NCI-H2107 treated with DMSO at 0.1 percent for 48 hours (cell line): ENCODE measurements around the gene PYM1.

Experiments
- DNase-seq: peaks from one replicate; lab custom pipeline; 2025; ENCODE audit not compliant: unreplicated experiment; lab: John Stamatoyannopoulos, UW

The PYM1 gene

DNA sequence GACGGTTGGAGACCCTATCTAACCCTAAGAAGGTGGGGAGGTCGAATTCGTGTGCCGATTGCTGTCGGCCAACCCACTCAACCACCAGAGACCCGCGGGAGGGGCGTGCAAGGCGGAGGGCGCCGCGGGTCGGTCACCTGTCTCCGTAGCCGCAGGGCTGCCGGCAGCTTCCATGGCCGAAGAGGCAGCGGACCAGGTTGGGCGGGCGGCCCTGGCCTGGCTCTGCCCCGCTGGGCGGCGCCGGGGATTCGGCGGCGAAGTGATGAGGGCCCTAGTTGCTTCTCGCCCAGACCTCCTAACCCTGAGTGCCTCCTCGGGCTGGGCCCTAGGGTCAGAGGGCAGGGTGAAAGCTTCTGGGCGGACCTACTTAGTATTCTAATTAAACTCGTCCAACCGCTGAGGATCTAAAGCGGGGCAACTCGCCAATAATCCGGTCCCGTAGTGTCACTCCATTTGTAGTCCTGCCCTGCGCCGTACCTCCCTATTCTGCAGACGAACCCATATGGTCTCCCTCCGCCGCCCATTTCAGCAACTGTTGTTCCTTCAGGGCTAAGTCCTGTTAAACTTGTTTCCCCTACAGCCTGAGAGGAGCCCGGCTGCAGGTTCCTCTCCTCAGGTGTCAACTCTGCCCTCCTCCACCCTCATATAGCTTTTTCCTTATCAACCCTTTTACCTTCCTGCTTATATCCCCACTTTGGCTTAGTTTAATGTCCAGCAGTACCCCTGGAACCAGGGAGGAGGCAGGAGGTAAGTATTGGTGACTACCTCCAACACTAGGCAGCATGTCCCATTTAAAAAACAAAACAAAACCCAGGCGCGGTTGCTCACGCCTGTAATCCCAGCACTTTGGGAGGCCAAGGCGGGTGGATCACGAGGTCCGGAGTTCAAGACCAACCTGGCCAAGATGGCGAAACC lies at the start of gene PYM1:
TSS of gene PYM1 (minus strand) at position 307 of the 915 bp plus-strand sequence. CDS start at position 174, 133 bp downstream.
- DNase-seq, result peak; percentile 28

DNA sequence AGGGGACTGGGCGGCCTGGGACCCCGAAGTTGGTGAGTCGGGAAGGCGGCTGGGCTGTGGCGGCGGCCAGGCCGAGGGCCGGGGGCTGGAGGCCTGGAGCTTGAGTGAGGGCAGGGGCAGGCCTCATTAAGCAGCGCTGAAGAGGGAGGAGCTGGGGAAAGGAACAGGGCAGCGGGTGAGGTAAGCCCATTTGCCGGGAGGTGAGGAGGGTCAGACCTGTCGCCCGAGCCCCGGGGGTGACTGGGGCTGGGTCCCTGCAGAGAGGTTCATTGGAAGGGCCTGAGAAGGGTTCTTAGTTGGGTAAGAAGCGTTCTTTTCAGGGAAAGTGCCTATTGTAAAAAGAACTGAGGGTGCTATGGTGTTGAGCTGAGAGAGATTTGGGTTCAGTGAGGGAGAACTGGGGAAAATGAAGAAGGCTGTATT lies 46.6 kb upstream of the PYM1 start:
- DNase-seq, result no peak

DNA sequence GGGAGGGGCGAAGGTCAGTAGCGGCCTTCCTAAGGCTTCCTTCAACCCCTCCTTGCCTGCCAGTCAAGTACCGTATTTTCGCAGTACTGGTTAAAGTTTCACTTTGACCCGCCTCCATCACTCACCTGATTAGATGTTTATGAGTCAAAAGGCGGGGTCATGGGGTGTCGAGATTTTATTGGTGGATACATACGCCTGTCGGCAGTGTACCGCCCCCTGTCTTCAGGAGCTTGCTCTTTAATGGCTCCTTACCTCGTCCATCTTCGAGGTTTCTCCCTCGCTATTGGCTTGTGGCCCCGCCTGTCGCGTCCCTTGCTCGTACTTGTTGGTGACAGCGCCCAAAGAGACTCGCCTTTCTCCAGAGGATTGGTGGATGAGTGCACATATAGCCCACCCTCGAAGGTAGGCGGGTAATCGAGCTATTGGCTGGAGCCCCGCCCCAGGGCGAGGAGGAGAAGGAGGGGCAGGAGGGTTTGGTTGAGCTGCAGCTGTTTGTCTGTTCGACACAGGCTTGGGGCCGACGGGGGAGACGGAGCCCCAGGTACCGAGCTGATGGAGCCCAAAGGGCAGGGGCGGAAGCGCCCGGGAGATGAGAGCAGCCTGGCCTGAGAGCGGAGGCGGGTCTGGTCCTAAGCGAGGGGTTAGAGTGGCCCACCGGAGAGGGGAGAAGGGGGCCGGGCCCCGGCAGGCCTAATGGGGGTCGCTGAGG lies 46.1 kb upstream of the PYM1 start, which contains the start of gene RAB5B:
TSS of gene RAB5B (plus strand) at position 480 of the 709 bp plus-strand sequence. CDS start 12,883 bp downstream, outside the sequence.
- DNase-seq, result peak; percentile 99

DNA sequence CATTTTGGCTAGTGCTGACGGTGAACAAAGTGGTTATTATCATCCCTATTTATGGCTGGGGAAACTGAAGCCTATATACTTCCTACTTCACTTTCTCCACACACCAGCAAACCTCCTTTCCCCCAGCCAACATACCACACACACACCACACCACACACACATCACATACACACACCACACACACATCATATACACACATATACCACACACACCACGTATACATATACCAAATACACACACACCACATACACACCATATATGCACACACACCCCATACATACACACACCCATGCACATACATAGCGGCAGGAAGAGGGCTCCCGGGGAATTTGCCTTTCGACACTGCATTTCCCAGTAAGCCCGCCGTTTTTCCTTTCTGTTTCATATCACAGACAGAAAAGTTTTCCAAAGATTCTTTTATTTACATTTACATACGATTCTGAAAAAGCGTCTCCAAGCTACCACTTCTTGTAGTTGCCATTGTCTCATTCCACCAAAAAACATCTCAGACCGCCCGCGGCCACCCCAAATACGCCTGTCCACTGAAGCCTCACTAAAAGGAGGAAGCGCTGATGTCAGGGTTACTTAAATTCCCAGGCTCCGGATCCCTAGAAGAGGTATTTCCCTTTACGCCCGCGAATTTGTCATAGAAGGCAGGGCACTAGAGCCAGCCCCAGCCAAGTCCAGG lies 45.4 kb upstream of the PYM1 start:
- DNase-seq, result peak; percentile 62

DNA sequence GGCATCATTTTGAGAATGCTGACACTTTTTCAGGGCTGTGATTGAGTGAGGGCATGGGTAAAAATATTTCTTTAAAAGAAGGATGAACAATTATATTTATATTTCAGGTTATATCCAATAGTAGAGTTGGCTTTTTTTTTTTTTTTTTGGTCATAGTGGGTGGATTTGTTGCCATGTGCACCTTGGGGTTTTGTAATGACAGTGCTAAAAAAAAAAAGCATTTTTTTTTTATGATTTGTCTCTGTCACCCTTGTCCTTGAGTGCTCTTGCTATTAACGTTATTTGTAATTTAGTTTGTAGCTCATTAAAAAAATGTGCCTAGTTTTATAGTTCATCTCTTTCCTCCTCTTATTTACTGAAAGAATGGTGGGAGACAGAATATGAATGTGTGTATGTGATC lies 44.8 kb upstream of the PYM1 start:
- no peak for DNase-seq

DNA sequence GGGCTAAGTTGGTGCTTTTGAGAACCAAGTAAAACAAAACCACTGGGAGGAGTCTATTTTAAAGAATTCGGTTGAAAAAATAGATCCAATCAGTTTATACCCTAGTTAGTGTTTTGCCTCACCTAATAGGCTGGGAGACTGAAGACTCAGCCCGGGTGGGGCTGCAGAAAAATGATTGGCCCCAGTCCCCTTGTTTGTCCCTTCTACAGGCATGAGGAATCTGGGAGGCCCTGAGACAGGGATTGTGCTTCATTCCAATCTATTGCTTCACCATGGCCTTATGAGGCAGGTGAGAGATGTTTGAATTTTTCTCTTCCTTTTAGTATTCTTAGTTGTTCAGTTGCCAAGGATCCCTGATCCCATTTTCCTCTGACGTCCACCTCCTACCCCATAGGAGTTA lies 44.3 kb upstream of the PYM1 start:
- DNase-seq, result no peak

DNA sequence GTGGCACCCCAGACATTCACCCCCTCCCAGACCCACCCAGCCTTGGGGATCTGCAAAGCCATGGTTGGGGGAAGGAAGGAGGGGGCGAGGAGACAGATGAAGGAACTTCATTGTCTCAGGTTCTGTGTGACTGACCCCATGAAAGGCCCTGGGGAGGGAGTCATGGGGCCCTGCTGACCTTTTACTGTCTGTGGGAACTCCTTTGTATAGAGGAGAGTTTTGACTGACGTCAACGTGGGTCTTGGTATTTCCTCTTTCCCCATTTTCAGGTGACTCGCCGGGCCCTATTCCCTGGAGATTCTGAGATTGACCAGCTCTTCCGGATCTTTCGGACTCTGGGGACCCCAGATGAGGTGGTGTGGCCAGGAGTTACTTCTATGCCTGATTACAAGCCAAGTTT lies 43.1 kb upstream of the PYM1 start:
- no peak for DNase-seq

DNA sequence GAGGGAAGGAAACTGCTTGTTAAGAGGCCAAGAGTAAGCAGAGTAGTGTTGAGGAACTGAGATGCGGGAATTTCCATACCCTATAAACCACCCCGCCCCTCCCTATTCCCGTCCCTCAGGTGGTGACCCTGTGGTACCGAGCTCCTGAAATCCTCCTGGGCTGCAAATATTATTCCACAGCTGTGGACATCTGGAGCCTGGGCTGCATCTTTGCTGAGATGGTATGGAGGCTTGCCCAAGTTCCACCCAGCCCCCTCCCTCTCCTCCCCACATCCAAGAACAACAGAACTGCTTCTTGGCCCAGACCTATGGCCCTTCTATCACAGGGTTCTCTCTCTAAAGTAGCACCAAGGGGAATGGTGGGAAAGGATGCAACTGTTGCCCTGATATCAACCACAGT lies 41.7 kb upstream of the PYM1 start:
- no peak for DNase-seq

DNA sequence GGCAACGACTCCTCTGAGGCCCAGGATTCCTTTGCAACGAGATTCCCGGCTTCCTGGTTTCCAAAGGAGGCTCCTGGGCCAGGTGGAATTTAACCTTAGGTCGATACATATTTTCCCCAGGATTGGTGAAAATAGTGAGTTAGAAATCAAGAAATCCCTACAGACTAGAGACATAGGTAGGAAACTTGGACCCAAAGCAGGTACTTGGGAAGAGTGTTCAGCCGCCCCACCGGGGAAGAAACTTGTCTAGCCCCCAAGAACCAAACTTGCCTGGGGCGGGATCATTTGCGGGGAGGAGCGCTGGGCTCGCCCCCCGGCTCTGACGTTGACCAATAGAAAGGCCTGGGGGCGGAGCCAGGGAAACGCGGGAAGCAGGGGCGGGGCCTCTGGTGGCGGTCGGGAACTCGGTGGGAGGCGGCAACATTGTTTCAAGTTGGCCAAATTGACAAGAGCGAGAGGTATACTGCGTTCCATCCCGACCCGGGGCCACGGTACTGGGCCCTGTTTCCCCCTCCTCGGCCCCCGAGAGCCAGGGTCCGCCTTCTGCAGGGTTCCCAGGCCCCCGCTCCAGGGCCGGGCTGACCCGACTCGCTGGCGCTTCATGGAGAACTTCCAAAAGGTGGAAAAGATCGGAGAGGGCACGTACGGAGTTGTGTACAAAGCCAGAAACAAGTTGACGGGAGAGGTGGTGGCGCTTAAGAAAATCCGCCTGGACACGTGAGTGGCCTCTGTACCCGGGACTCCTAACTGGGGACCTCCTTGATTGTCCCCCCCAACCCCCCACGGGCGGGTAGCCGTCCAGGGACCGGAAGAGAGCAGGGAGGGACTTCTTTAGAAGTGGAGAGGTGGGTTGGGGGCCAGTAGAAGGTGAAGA lies 39.0 kb upstream of the PYM1 start, which contains the start of gene CDK2:
TSS of gene CDK2 (plus strand) at position 423 of the 874 bp plus-strand sequence. CDS start at position 602, 179 bp downstream.
- DNase-seq, result peak; percentile 64

DNA sequence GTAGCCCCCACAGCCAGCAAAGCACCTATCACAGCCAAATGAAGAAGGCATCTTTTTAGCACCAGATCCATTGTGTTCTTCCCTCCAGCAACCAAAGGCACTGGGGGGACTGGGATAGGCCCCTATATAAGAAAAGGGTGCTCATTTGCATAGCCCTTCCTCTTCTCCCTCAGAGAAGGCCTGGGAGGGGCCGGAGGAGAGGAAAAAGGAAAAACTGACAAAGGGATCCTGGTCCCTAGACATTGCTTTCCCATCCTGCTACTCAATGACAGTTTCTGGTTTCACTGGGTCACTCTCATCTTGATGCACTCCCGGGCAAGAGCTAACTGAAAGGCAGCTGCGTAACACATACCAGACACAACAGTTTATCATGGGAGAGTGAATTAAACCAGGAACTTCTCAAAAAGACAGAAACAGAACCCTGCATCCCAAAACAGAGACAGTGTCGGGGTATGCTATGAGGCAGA lies 38.3 kb upstream of the PYM1 start, which contains the start of gene PMEL:
TSS of gene PMEL (minus strand) at position 102 of the 467 bp plus-strand sequence. CDS start at position 71, 31 bp downstream.
- DNase-seq, result no peak

DNA sequence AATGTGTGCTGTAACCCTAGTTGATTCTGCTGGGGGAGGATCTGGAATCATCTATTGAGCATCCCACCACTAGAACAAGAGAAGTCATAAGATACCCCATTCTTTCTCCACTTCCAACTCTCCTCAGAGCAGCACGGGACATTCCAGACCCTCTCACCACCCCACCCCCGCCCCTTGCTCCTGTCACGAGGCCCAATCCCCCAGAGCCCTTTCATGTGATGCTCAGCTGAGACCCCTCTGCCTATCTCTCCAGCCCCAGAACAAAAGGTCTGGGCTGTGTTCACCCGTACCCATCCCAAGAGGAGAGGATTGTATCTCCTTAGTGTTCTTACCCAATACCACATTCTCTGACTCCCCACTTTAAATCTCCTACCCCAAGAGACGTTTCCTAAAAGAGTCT lies 37.5 kb upstream of the PYM1 start:
- no peak for DNase-seq

DNA sequence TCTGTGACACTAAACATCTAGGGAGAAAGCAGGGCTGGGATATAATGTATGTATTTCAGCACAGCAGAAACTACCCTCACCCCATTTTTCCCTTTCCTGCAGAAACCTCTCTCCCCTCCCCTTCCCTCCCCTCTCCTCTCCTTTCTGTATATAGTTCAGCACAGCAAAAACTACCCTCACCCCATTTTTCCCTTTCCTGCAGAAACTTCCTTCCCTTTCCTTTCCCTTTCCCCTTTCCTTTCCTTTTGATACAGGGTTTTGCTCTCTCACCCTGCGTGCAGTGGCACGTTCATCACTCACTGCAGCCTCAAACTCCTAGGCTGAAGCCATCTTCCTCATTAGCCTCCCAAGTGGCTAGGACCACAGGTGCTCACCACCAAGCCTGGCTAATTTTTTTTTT lies 36.1 kb upstream of the PYM1 start:
- DNase-seq, result no peak

DNA sequence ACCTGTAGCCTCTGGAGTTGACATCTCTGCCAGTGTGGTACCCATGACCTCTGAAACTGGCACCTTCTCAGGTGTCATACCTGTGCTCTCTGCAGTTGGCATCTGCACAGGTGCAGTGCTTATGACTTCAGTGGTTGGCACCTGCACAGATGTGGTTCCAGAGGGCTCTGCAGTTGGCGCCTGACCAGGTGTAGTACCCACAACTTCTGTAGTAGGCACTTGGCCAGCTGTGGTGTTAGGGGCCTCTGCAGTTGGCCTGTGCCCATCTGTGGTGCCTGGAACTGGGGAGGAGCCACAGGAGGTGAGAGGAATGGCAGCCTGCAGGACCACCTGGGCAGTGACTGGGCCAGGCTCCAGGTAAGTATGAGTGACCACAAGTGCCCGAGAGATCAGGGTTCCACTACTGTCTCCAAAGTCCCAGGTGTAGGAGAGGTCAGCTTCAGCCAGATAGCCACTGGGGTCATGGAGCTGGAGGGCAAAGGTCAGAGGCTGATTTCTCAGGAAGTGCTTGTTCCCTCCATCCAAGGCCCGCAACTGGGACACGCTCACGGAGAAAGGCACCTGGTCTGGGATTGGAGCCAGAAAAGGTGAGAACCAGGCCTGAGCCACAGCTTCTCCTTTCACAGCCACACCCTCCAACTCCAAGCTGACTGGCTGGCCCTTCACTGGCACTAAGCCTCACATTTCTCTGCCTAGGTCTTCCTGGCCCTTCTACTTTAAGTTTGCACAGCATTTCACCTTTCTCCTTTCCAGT lies 29.6 kb upstream of the PYM1 start:
- no peak for DNase-seq

DNA sequence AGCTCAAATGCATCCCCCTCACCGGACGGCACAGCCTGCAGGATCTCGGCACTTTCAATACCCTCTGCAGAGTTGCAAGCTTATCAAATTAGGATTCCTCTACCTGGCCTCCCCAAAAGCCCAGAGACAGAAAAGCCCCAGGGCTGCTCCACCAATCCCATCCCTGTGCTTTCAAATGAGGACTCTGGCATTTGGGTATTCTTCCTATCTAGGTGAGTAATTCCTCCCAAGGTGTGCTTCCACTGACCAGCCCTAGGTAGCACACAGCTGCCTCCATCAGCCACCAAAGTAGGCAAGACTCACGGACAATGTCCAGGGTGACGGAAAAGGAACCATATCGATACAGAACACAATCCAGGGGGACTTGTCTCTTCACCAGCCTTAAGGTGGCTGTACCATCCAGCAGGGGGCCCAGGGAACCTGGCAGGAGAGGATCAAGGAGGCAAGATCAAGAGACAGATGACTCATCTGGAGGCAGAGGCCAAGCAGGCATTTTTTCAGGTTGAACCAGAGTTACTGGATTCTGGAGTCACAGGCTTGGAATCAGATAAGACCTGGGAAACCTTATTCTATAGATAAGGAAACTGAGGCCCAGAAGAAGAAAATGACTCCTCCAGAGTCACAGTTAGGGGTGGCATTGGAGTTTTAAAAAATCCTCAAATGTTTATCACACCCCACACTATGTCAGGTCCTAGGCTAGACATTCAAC lies 28.3 kb upstream of the PYM1 start:
- DNase-seq, result no peak

DNA sequence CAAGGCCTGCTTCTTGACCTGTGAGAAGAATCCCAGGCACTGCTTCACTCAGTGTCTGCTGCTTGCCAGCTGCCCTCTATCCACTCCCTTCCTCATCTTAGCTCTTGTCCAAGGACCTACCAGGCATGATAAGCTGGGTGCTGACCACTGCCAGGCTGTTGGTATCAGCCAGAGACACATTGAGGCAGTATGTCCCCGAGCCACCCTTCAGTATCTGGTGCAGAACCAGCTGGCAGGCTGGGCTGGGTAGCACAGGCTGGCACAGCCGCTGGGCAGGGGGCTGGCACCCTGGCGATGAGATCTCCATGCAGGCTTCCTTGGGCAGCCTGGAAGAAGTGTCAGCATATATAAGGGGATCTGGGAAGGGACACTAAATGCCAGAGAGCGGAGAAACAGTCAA lies 27.6 kb upstream of the PYM1 start:
- DNase-seq, result no peak

DNA sequence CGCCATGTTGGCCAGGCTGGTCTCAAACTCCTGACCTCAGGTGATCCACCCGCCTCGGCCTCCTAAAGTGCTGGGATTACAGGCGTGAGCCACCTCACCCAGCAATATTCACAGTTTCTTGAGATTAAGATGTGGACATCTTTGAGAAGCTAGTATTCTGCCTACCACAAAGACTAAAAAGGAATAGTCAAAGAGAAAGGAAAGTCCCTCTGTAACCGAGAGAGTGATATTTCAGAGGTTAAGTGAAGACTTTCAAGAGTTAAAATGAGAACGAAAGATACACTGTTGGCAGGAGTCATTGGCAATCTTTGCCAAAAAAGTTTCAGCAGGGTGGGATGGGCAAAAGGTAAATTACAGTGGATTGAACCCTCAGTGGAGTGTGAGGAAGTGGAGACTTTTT lies 18.9 kb upstream of the PYM1 start:
- no peak for DNase-seq

DNA sequence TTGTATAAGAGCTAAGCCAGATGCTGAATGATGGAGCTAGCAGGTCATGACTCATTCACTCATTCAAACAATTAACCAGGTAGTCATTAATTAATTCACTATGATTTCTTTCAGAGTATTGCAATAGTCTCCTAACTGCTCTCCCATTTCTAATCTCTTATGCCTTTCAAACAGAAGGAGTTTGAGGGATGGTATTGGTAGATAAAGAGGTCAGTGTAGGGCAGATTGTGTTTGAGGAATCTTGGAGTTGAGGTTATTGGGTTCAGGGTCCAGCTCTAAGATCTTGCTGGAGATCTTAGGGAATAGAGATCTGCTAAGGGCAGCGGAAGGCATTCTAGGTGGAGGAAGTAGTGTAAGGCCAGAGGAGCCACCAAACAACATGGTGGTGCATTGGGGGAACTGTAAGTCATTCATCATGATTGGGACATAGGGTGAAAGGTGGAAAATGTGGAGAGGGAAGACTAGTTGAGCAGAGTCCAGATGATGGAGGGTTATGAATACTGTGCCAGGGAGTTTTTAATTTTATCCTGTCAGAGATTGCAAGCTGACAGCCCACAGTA lies 15.0 kb upstream of the PYM1 start:
- no peak for DNase-seq

DNA sequence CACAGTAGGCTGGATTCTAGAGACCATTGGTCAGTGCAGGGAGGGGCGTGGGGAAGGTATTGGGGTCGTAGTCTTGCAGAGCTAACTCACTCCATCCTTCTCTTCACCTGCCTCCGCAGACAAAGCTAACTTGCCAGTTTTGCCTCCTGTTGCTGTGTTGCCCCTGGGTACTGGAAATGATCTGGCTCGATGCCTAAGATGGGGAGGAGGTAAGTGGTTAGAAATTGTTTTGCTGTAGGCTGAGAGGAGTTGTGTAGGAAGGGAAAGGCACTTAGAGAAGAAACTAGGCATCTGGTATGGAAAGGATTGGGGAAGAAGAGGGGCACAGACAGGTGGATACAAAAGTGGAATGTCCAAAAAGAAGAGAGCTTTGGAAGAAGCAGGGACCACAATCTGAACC lies 14.4 kb upstream of the PYM1 start:
- no peak for DNase-seq
